HG03575 (cell line): ENCODE results near the gene CADPS.

Experiments
- ATAC-seq: cut with Tn5 transposase; IDR thresholded peaks from one replicate; pipeline ENCODE4 v1.9.1; 2021; ENCODE audit not compliant: unreplicated experiment, insufficient number of reproducible peaks, low FRiP score; ENCODE audit errors: extremely low read depth

CADPS gene

DNA sequence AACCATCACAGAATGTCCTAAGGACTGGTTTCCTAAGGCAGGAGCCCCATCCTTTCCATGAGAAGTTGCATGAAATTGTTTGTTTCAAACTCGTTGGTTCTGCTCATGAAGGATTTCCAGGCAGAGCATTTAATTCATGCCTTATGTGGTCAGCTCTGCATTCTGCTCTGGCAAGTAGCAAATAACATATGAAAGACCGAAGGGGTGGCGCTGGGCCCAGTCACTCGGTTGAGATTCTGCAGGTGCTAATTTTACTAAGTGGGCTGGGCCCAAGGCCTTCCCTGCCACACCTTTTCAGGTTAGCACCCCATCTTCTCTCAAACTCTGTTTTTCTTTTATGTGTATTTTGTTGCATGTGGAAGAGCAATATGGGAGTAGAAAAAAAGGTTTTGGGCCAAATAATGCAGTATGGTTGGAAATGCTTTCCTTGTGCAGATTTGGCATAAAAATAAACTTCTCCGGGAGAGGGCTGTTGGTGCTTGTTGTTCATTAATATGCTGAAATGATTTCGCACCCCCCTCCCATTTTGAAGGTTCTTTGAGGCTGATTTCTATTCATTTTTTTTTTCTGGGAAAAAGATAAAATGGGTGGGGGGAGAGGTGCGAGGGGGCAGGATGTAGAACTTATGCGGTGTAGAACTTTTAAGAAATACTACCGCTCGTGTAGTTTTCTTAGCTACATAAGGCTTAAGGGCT, 318.9 kb downstream of the CADPS start:
- ATAC-seq = no peak

DNA sequence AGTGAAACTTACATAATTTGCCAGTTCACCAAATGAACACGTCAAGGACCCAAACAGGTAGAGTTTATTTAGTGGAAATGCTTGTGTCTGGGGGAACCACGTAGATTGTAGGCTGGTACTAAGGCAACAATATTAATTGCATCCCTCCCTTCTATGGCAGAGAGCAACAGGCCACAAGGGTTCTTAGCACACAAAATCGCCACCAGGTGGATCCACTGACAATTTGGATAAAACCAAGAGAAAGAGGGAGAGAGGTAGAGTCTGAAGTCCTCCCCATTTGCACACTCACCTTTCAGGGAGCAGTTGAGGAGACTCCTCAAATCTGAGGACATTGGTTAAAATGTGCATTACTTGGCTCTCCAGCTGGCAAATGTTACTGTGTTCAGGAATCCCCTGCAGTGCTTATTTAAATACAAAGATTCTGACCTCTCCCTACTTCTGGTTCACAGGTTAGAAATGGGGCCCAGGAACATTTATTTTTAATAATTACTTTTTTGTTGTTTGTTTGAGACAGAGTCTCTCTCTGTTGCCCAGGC, 320.9 kb downstream of the CADPS start:
- ATAC-seq = no peak

DNA sequence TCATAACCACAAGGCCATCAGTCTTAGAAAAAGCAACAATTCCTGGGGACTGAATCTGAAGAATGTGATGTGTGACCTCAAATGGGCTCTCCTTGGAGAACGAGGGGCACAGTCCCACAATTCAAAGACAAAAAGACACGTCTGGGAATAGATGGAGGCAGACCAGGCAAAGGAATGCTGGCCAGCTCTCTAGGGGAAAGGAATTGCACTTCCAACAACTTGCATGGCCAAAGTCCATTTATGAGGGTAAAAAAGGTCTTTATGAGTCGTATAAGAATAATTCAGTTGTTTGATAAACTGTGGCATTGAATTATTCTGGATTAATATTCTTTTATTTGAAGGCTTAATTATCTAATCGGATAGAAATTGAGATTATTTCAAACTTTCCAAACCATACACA, 321.4 kb downstream of the CADPS start:
- no peak for ATAC-seq

- no peak for ATAC-seq
Observed at GRCh38 chr3:62551556-62551955, 323.7 kb downstream of the CADPS start.

DNA sequence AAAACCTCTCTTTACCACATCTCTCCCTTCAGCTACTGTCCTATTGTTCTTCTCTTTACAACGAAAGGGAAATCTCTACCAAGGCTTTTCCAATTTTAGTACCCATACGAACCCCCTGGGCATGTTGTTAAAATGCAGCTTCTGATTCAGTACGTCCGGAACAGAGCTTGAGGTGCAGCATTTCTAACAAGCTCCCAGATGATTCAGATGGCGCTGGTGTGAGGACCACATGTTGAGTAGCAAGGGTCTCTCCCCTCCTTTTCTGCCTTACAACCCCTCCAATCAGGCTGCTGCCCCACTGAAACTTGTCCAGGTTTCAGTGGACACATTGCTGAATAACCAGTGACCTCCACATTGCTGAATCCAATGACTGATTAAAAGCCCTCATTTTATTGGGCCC, 324.8 kb downstream of the CADPS start:
- no peak for ATAC-seq

- no peak for ATAC-seq
Observed at GRCh38 chr3:62548528-62549205, 326.5 kb downstream of the CADPS start.

- ATAC-seq = no peak
Observed at GRCh38 chr3:62546266-62546665, 328.9 kb downstream of the CADPS start.

DNA sequence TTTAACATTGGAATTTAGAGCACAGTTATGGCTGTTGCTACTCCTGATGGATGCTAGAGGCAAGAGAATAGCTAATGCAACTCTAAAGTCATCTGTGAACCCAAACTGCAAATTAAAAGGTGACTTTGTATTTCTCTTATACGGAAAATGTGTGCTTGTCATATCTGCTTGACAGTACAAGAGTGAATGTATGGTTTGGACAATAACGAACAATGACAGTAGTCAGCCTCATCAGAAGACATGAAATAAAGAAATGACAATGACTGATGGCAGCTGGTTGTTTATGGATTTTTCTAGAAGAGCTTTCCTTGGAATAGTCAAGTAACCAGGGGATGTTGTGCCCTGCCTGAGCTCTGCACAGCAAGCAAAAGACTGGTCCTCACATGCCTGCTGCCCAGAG, 333.0 kb downstream of the CADPS start:
- ATAC-seq = no peak

- no peak for ATAC-seq
Observed at GRCh38 chr3:62539762-62540161, 335.5 kb downstream of the CADPS start.

GRCh38 chr3:62538691-62539356, 336.4 kb downstream of the CADPS start:
- no peak for ATAC-seq

GRCh38 chr3:62534326-62534725, 340.9 kb downstream of the CADPS start:
- no peak for ATAC-seq

GRCh38 chr3:62532796-62533195, 342.4 kb downstream of the CADPS start:
- ATAC-seq = no peak

DNA sequence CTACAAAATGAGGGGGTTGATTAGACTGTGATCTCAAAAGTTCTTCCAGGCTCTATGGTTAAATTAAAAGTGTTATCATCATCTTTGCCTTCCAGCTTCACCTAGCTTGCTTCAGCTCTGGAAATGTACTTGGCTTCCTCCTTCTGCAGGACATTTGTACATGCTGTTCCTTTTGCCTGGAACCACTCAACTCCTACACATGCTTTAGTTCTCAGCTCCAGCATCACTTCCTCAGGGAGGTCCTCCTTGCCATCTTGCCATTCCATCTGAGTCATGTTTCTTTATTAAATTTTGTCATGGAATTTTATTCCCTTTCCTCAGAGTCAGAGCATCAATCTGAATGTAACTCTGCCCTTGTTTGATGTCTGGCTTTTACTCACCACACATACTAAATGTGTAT, 343.2 kb downstream of the CADPS start:
- ATAC-seq = no peak

GRCh38 chr3:62531493-62531892, 343.7 kb downstream of the CADPS start:
- no peak for ATAC-seq

- ATAC-seq = no peak
Observed at GRCh38 chr3:62529230-62529629, 346.0 kb downstream of the CADPS start.

- no peak for ATAC-seq
Observed at GRCh38 chr3:62527474-62527873, 347.7 kb downstream of the CADPS start.

DNA sequence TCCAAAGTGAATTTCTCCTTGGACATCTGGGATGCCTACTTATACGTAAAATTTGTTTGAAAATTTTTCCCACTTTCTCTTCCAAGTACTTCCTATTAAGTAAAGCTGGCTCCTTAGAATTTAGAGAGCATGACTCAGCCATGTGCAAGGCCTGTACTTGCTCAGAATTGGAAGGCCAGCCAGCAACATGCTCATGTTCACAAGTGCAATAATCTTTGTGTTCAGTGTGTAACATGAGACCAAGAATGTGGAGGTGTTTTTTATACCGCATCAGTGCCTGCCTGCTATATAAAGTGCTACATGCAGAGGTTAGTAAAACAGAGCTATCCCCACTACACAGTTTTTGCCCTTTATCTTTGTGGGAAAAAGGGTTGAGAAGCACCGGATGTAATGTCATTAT, 349.9 kb downstream of the CADPS start:
- ATAC-seq = no peak

DNA sequence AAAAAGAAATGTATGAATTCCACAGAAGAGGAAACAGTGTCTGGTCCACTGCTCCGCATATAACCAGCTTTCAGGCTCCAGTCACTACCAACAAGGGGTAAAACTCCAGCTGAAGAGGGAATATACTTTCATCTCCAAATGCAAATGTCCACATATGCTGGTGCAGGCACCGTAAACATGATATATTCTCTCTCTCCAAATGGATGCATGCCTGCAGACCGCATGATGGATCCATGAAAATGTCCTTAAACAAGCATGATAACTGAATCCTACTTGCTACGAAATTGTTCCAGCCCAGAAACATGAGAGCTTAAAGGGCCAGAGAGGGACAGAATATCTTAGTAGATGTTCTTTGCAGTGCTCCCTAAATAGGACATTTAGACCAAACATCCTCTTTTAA, 351.5 kb downstream of the CADPS start:
- ATAC-seq = no peak

DNA sequence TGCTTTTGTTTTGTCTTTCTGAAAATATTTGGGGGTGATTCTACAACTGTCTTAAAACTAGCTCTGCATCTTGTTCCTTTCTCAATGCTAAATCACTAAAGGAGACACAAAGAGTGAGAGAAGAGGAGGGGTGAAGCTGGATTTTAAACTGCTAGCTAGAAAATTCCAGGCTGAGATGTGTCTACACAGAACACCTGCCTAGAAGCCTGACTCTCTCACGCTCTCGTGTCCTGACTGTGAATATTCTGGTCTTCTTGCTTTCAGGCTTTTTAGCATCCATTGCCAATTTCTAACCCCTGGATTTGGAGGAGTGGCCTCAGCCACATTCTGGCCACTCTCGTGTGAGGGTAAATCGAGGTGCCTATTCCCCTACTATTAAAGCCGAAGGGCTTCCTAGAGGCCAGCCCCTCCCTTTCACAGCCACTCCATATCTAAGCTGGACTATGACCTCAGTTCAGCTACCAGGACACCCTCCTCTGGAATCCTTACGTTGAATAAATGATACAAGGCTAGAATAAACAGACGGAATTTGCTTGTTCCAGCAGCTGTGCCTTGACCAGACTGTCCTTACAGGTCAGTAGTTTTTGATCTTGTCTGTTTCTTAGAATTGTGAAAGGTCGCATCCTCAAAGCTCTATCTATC, 353.6 kb downstream of the CADPS start:
- no peak for ATAC-seq

GRCh38 chr3:62503516-62503915, 371.7 kb downstream of the CADPS start:
- no peak for ATAC-seq
